ENCODE results near the gene LY6G5C. TPM values are rescaled to one million over a fixed set of nuclear protein-coding genes. Genes with fewer than 3 reads are reported as not detected.

The LY6G5C gene
- total and polyA plus RNA-seq, 2 of the 13 experiments (the other 11 are each of a cell fraction or from before 2014, with no cell fraction given), result 0.33 to 0.55 TPM

DNA sequence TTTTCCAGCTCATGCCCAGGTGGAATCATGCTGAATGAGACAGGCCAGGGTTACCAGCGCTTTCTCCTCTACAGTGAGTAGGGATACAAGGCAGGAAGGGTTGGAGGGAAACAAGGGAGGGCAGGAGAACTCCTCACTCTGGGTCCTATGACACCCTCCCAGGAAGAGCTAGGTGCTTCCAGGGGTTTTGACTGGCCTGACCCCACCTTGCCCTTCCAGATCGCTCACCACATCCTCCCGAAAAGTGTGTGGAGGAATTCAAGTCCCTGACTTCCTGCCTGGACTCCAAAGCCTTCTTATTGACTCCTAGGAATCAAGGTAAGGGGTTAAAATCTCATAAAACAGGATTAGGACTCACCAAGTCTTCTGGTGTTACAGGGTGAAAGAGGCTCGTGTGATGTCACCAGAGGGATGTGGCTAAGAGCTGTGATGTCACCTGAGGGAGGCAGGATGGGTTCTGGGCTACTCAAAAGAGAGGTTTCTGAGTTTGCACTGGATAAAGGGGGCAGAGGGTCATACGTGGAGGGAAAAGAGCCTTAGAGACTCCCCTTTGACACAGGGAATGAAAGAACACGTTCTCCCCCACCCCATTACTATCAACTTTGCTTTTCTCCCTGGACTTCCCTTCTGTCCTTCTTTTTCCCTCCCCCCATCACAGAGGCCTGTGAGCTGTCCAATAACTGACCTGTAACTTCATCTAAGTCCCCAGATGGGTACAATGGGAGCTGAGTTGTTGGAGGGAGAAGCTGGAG, 23.3 kb downstream of the LY6G5C start:
- no peak for DNase-seq (ENCODE audit: low spot score)
- ChIA-PET CTCF (ENCODE audit: low intra/inter-chr PET ratio, low total read pairs) (no interaction called here), POLR2A (interaction anchor here (1.0 to 8.0 kb wide), 14 partner anchors 6 to 208 kb away, joined by 3 to 438 read pairs (median 3); partner anchors contain the start of genes AIF1, ATP6V1G2, C6orf47 and CSNK2B)
- no peak for ATAC-seq
- no TSS peak for BruUV-seq (replicated peaks)
- peak overlapping the region; percentile 100 for H3K4me2 ChIP-seq (ENCODE audit: low read depth, low read length)
- in situ Hi-C loops (cut with HindIII; ENCODE audit: extremely low pct_ligation_motif_present, low pct_unique_long_range_greater_than_20kb), result no loop called here
- H3K9ac ChIP-seq (ENCODE audit: insufficient read depth, low read depth, low read length), result peak overlapping the region; percentile 72
- FAIRE-seq, result no peak
- peaks cover 19% of the 10 kb centered on the region; the same call in 1 of the 2 replicates for H4K20me1 ChIP-seq (ENCODE audit: insufficient read depth, low read length)
- peak overlapping the region; percentile 59 for H3K27ac ChIP-seq (ENCODE audit: extremely low read length, insufficient read depth, low read length)
- peak overlapping the region; percentile 56 to 78 (median 72) for H3K4me3 ChIP-seq (replicated peaks in 1 of 3; ENCODE audit: insufficient read depth in 1 of 3, low read depth in 2 of 3, low read length in 3 of 3)
- intact Hi-C loops (cut with micrococcal nuclease; ENCODE audit: unreplicated experiment), result loop anchor here (10.0 kb wide), 1 partner anchor 113 kb away; the partner anchor contains the start of genes ATP6V1G2, DDX39B and NFKBIL1
- H3K36me3 ChIP-seq (replicated peaks in 1 of 2; ENCODE audit: control insufficient read depth in 1 of 2, insufficient read depth in 2 of 2, low read length in 2 of 2), result peaks cover 10 to 20% of the 10 kb centered on the region in 2 experiments
- WGBS (ENCODE audit: low lambda C conversion rate), result 69% methylated on average over 6 of the region's 6 CpGs
- peaks cover 89% of the 10 kb centered on the region for H3K4me1 ChIP-seq (ENCODE audit: insufficient read depth, low read length)
- no peak overlapping the region for H2AFZ ChIP-seq (ENCODE audit: low read length)
- H3K27me3 ChIP-seq (ENCODE audit: control insufficient read depth in 1 of 2, insufficient read depth in 2 of 2, low read length in 2 of 2), result no peaks in the 10 kb centered on the region; a peak in 2 of 5 replicates
- peaks cover 56% of the 10 kb centered on the region for H3K79me2 ChIP-seq (ENCODE audit: insufficient read depth, low read length)
- H3K9me3 ChIP-seq (ENCODE audit: low read length), result no peaks in the 10 kb centered on the region
- TF ChIP-seq ZNF335 (CRISPR knock-in tag; IDR thresholded peaks at IDR 0.05), result no peak
- TF ChIP-seq ZNF784 (CRISPR knock-in tag; IDR thresholded peaks at IDR 0.05; ENCODE audit: borderline replicate concordance), result no peak
- no peak for TF ChIP-seq ISL2 (CRISPR knock-in tag; IDR thresholded peaks at IDR 0.05)
- no peak for TF ChIP-seq KDM2A (CRISPR knock-in tag; IDR thresholded peaks at IDR 0.05; ENCODE audit: borderline replicate concordance, low read depth)
- TF ChIP-seq POLR2G (IDR thresholded peaks at IDR 0.05; ENCODE audit: low read depth, low read length), result peak; percentile 63; the same call in 1 of the 2 replicates
- TF ChIP-seq STAG1 (CRISPR knock-in tag; IDR thresholded peaks at IDR 0.05), result no peak
- TF ChIP-seq ZNF576 (CRISPR knock-in tag; IDR thresholded peaks at IDR 0.05), result no peak
- peak; percentile 85 for TF ChIP-seq CREB1 (IDR thresholded peaks at IDR 0.05)
- TF ChIP-seq CREB1 (CRISPR knock-in tag; IDR thresholded peaks at IDR 0.05), result no peak
- no peak for TF ChIP-seq ZNF562 (CRISPR knock-in tag; IDR thresholded peaks at IDR 0.05; ENCODE audit: borderline replicate concordance)
- TF ChIP-seq, protein P1, sequence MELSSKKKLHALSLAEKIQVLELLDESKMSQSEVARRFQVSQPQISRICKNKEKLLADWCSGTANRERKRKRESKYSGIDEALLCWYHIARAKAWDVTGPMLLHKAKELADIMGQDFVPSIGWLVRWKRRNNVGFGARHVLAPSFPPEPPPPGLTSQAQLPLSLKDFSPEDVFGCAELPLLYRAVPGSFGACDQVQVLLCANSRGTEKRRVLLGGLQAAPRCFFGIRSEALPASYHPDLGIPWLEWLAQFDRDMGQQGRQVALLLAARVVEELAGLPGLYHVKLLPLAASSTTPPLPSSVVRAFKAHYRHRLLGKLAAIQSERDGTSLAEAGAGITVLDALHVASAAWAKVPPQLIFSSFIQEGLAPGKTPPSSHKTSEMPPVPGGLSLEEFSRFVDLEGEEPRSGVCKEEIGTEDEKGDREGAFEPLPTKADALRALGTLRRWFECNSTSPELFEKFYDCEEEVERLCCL (CRISPR knock-in tag; IDR thresholded peaks at IDR 0.05; ENCODE audit: borderline replicate concordance), result 0 out of 2 replicates have a peak, but pooled peaks have one; percentile 50
- no peak for TF ChIP-seq BORCS8-MEF2B (CRISPR knock-in tag; IDR thresholded peaks at IDR 0.05)
- TF ChIP-seq HOXA3 (CRISPR knock-in tag; IDR thresholded peaks at IDR 0.05), result no peak; the same call in 1 of the 2 replicates
- TF ChIP-seq MYNN (CRISPR knock-in tag; IDR thresholded peaks at IDR 0.05; ENCODE audit: low read depth), result 0 out of 2 replicates have a peak, but pooled peaks have one; percentile 65
- TF ChIP-seq ATF7 (IDR thresholded peaks at IDR 0.05), result 0 out of 2 replicates have a peak, but pooled peaks have one; percentile 16
- TF ChIP-seq ATF7 (CRISPR knock-in tag; IDR thresholded peaks at IDR 0.05), result no peak
- TF ChIP-seq, protein P2, sequence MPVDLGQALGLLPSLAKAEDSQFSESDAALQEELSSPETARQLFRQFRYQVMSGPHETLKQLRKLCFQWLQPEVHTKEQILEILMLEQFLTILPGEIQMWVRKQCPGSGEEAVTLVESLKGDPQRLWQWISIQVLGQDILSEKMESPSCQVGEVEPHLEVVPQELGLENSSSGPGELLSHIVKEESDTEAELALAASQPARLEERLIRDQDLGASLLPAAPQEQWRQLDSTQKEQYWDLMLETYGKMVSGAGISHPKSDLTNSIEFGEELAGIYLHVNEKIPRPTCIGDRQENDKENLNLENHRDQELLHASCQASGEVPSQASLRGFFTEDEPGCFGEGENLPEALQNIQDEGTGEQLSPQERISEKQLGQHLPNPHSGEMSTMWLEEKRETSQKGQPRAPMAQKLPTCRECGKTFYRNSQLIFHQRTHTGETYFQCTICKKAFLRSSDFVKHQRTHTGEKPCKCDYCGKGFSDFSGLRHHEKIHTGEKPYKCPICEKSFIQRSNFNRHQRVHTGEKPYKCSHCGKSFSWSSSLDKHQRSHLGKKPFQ (CRISPR knock-in tag; IDR thresholded peaks at IDR 0.05; ENCODE audit: insufficient replicate concordance), result no peak
- TF ChIP-seq ZNF44 (CRISPR knock-in tag; IDR thresholded peaks at IDR 0.05), result no peak
- no peak for TF ChIP-seq ASH2L (IDR thresholded peaks at IDR 0.05; ENCODE audit: insufficient read length, low read depth, low read length)
- no peak for TF ChIP-seq ISX (CRISPR knock-in tag; conservative IDR thresholded peaks at IDR 0.05)
- no peak for TF ChIP-seq ZFP36 (IDR thresholded peaks at IDR 0.05; ENCODE audit: borderline replicate concordance, low read depth, low read length, partially characterized antibody)
